CD4-positive, CD25-positive, alpha-beta regulatory T cell (primary cell): ENCODE measurements around the gene TNIP3. TPM values are rescaled to one million over a fixed set of nuclear protein-coding genes. Genes with fewer than 3 reads are reported as not detected.
"Not testable (repeated sequence)": the region's sequence is repeated elsewhere in the genome, so short reads cannot be mapped to it uniquely, and the experiment has no call there.

Source experiments
- ATAC-seq, 2 donors: fragments of 150-1000 bp; cut with Tn5 transposase; one replicate each; pipeline ENCODE4 v1.10.0; 2021; ENCODE audit warnings: low read depth in 2 of 2, moderate number of reproducible peaks in 2 of 2, moderate library complexity in 1 of 2
- DNase-seq, 3 donors: peaks; one replicate each; pipeline versions ENCODE4 v3.0.0 to v3.0.0-alpha.2; 2012 to 2022; ENCODE audit warnings: mixed read lengths in 1 of 3
- H3K27ac ChIP-seq: one replicate; pipeline ENCODE4 v1.7.0; 2013; ENCODE audit warnings: mild to moderate bottlenecking, low read length; ENCODE audit not compliant: insufficient read depth, poor library complexity, severe bottlenecking
- H3K27me3 ChIP-seq: one replicate; pipeline ENCODE4 v1.7.0; 2013; ENCODE audit warnings: low read length; ENCODE audit not compliant: control insufficient read depth, insufficient read depth
- H3K36me3 ChIP-seq: one replicate; pipeline ENCODE4 v1.7.0; 2013; ENCODE audit warnings: mild to moderate bottlenecking, low read length, moderate library complexity; ENCODE audit not compliant: control insufficient read depth, insufficient read depth
- H3K4me1 ChIP-seq: 2 replicates; pipeline ENCODE4 v1.7.0; 2013; ENCODE audit warnings: mild to moderate bottlenecking, low read length; ENCODE audit not compliant: insufficient read depth, control insufficient read depth, poor library complexity, severe bottlenecking
- H3K4me3 ChIP-seq: one replicate; pipeline ENCODE4 v1.7.0; 2013; ENCODE audit warnings: low read depth, mild to moderate bottlenecking, low read length, moderate library complexity
- H3K9me3 ChIP-seq, 2 experiments: 1 replicate in 1 of 2; 2 replicates in 1 of 2; pipeline ENCODE4 v1.7.0; 2013; ENCODE audit warnings: low read length in 2 of 2, mild to moderate bottlenecking in 1 of 2, moderate library complexity in 1 of 2; ENCODE audit not compliant: control insufficient read depth in 2 of 2
- H3K27ac Mint-ChIP-seq, 3 donors: one replicate each; pipeline ENCODE4 v1.8.0; 2020 to 2022; ENCODE audit warnings: mild to moderate bottlenecking in 3 of 3, mixed read lengths in 3 of 3, moderate library complexity in 2 of 3
- H3K27me3 Mint-ChIP-seq: one replicate; pipeline ENCODE4 v1.8.0; 2022; ENCODE audit warnings: mild to moderate bottlenecking, mixed read lengths
- H3K36me3 Mint-ChIP-seq: one replicate; pipeline ENCODE4 v1.8.0; 2020; ENCODE audit warnings: mixed read lengths
- H3K4me1 Mint-ChIP-seq, 4 donors: one replicate each; pipeline ENCODE4 v1.8.0; 2020 to 2022; ENCODE audit warnings: mixed read lengths in 4 of 4, mild to moderate bottlenecking in 1 of 4
- H3K4me3 Mint-ChIP-seq, 4 donors: one replicate each; pipeline ENCODE4 v1.8.0; 2020 to 2022; ENCODE audit warnings: mild to moderate bottlenecking in 4 of 4, mixed read lengths in 4 of 4, moderate library complexity in 3 of 4
- H3K9me3 Mint-ChIP-seq, 7 donors: one replicate each; pipeline ENCODE4 v1.8.0; 2020 to 2022; ENCODE audit warnings: mixed read lengths in 7 of 7, mild to moderate bottlenecking in 3 of 7, moderate library complexity in 2 of 7
- polyA plus RNA-seq, 4 donors: library from polyadenylated mRNA; unstranded; fragments of 300-500 nt; fragmentation: Illumina TruSeq; gene quantifications; one replicate each; pipeline ENCODE4 v1.2.3, GENCODE V29; 2021
- total RNA-seq: library from RNA; stranded (reverse); gene quantifications from one replicate; pipeline ENCODE4 v1.2.3, GENCODE V29; 2022

The TNIP3 gene
- total and polyA plus RNA-seq, 5 donors from 2014 or later: 1.3 to 2.0 (median 1.6) TPM

DNA sequence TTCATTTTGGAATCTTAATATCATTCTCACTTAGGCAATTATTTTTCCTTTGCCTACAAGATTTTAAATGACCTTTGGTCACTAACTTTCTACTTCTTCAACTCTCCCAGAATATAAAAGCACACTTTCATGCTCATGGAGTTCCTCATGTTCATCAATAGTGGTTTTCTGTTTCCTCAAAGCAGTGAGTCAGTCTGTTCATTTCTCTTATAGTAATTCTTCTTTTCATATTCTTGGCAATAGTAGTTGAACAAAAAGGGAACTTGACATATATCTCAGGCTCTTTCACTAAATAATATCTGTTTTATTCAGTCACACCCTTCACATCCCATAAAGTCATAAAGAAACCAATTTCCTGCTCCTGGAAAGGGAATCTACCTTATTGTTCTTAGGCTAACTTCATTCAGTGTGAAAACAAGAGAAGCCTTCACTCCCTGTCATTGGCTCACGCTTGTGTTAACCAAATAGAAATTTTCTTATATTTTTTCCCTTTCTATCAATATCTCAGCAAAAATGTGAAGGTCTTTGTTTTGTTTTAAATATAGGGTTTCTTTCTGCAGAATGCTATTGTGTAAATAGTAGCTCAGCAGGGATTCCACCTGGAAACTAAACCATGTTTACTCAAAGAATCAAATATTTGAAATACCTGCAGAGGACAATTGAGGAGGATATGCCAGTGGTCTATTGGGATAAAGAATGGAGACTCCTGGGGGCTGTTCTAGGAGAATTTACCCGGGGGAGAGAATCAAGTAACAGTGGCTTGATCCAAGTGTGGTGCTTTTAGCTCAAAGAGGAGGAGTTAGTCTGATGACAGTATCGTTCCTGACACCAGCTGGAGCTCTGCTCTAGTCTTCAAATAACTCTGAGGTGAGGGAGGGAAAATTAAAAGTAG lies 13.4 kb upstream of the TNIP3 start:
- ATAC-seq (no peak), DNase-seq (no peak)
- Mint-ChIP-seq H3K36me3 (peaks cover 7% of the 10 kb centered on the region), H3K27me3 (no peaks in the 10 kb centered on the region), H3K27ac (peak overlapping the region in 1 of 3 donors; percentile 41), H3K4me3 (no peak overlapping the region), H3K9me3 (peaks cover 0 to 2% (median 0%) of the 10 kb centered on the region in 7 donors), H3K4me1 (peaks cover 36 to 67% (median 45%) of the 10 kb centered on the region in 4 donors)
- Histone ChIP-seq H3K27me3 (no peaks in the 10 kb centered on the region), H3K36me3 (no peaks in the 10 kb centered on the region), H3K4me3 (no peak overlapping the region), H3K9me3 (no peaks in the 10 kb centered on the region), H3K27ac (no peak overlapping the region), H3K4me1 (peaks cover 21% of the 10 kb centered on the region)

- Histone ChIP-seq H3K36me3 (no peaks in the 10 kb centered on the region), H3K4me1 (peaks cover 13% of the 10 kb centered on the region), H3K9me3 (no peaks in the 10 kb centered on the region), H3K27me3 (no peaks in the 10 kb centered on the region), H3K27ac (no peak overlapping the region), H3K4me3 (no peak overlapping the region)
- Mint-ChIP-seq H3K4me3 (peak overlapping the region in 1 of 4 donors; percentile 36), H3K9me3 (peaks cover 0 to 2% (median 0%) of the 10 kb centered on the region in 7 donors), H3K4me1 (peaks cover 27 to 58% (median 40%) of the 10 kb centered on the region in 4 donors), H3K27ac (peak overlapping the region in 2 of 3 donors; percentile 32 to 52), H3K27me3 (no peaks in the 10 kb centered on the region), H3K36me3 (peaks cover 11% of the 10 kb centered on the region)
- ATAC-seq: no peak
- DNase-seq: no peak
These were observed 12.2 kb upstream of the TNIP3 start for GRCh38 chr4:121176082-121176934.

DNA sequence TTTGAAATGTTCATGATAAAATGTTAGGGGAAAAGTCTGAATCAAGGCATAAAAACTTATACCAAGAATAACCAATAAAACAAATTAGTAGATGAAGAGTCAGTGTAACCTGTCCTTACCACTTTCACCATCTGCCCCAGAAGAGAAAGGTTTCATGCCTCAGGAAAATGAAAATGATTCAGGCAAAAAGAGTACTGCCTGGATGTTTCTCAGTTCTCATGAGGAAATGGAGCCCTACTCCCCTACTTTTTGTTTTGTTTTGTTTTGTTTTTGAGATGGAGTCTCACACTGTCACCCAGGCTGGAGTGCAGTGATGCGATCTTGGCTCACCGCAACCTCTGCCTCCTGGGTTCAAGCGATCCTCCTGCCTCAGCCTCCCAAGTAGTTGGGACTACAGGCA lies 7.4 kb upstream of the TNIP3 start:
- H3K36me3 ChIP-seq, H3K9me3 ChIP-seq, DNase-seq, H3K36me3 Mint-ChIP-seq, ATAC-seq, H3K27me3 Mint-ChIP-seq, H3K27ac ChIP-seq, H3K27ac Mint-ChIP-seq, H3K9me3 Mint-ChIP-seq, H3K27me3 ChIP-seq, H3K4me3 Mint-ChIP-seq, H3K4me1 ChIP-seq, H3K4me3 ChIP-seq: not testable (repeated sequence)
- H3K4me1 Mint-ChIP-seq: peaks cover 8 to 20% (median 13%) of the 10 kb centered on the region in 4 donors

DNA sequence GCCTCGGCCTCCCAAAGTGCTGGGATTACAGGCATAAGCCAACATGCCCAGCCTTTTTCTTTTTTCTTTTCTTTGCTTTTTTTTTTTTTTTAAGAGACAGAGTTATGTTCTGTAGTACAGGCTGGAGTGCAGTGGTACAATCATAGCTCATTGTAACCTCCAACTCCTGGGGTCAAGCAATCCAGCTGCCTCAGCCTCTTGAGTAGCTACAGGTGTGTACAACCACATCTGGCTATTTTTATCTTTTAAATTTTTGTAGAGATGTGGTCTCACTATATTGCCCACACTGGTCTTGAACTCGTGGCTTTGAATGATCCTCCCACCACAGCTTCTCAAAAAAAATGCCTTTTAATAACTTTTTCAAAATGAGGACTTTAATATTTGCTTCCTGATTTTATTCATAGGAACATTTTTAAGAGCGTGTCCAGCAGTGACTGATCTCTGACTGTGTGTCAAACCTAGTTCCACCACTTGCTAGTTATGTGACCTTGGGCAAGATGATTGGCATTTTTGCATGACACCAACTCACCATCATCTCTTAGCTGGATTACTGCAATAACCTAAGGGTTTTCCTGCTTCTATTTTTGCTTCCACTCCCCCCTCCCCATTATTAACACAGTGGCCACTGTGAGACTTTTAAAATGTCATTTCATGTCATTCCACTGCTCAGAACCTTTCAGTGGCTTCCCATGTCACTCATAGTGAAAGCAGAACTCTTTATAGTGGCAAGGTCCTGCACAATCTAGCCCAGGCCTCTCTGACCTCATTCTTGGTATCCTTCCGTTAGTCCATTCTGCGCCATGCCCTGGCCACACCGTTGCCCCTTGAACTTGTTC lies 4.5 kb upstream of the TNIP3 start:
- no peak overlapping the region for H3K4me3 Mint-ChIP-seq
- H3K27ac Mint-ChIP-seq: no peak overlapping the region
- H3K27ac ChIP-seq: no peak overlapping the region
- peaks cover 22 to 33% (median 27%) of the 10 kb centered on the region in 4 donors for H3K4me1 Mint-ChIP-seq
- peaks cover 4% of the 10 kb centered on the region for H3K36me3 Mint-ChIP-seq
- no peaks in the 10 kb centered on the region for H3K27me3 Mint-ChIP-seq
- DNase-seq (no peak), ATAC-seq (no peak)
- no peak overlapping the region for H3K4me3 ChIP-seq
- H3K9me3 ChIP-seq: no peaks in the 10 kb centered on the region
- H3K27me3 ChIP-seq: no peaks in the 10 kb centered on the region
- H3K4me1 ChIP-seq: peaks cover 10% of the 10 kb centered on the region
- H3K36me3 ChIP-seq: no peaks in the 10 kb centered on the region
- H3K9me3 Mint-ChIP-seq: no peaks in the 10 kb centered on the region

GRCh38 chr4:121166976-121167375 lies 2.9 kb upstream of the TNIP3 start:
- Mint-ChIP-seq H3K27me3 (no peaks in the 10 kb centered on the region), H3K9me3 (no peaks in the 10 kb centered on the region), H3K27ac (no peak overlapping the region), H3K4me3 (no peak overlapping the region), H3K4me1 (peaks cover 20 to 33% (median 24%) of the 10 kb centered on the region in 4 donors), H3K36me3 (peaks cover 1% of the 10 kb centered on the region)
- DNase-seq (no peak), ATAC-seq (no peak)
- no peaks in the 10 kb centered on the region for H3K9me3 ChIP-seq
- H3K4me3 ChIP-seq: no peak overlapping the region
- H3K36me3 ChIP-seq: no peaks in the 10 kb centered on the region
- peaks cover 10% of the 10 kb centered on the region for H3K4me1 ChIP-seq
- H3K27me3 ChIP-seq: no peaks in the 10 kb centered on the region
- no peak overlapping the region for H3K27ac ChIP-seq

DNA sequence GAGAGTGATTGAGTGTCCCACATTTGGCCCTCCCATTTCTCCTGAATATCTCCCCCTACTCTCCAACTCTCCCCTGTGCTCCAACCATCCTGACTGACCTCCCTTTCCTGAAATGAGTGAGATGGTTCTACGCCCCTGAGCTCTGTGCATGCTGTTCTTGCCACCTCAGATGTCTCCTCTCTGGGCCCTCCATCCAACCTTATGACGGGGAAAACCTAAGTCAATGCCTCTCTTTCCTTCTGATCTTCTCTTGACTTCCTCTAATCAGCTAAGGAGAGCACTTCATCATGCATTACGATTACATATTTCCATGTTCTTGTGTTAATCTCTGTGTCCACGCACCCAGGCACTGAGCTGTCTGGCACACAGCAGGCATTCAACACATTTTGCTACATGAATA lies 1.1 kb upstream of the TNIP3 start:
- no peak overlapping the region for H3K4me3 ChIP-seq
- no peaks in the 10 kb centered on the region for H3K9me3 ChIP-seq
- H3K27me3 ChIP-seq: no peaks in the 10 kb centered on the region
- Mint-ChIP-seq H3K4me3 (peak overlapping the region in 2 of 4 donors; percentile 3 to 37), H3K36me3 (no peaks in the 10 kb centered on the region), H3K27me3 (no peaks in the 10 kb centered on the region), H3K9me3 (no peaks in the 10 kb centered on the region), H3K27ac (peak overlapping the region in 2 of 3 donors; percentile 77 to 83), H3K4me1 (peaks cover 20 to 33% (median 24%) of the 10 kb centered on the region in 4 donors)
- ATAC-seq: no peak
- no peak overlapping the region for H3K27ac ChIP-seq
- peaks cover 10% of the 10 kb centered on the region for H3K4me1 ChIP-seq
- DNase-seq: no peak
- H3K36me3 ChIP-seq: no peaks in the 10 kb centered on the region
